Right lobe of liver (tissue), 4 donors: ENCODE measurements around the gene MYCBP2.
"Not testable (repeated sequence)": the region's sequence is repeated elsewhere in the genome, so short reads cannot be mapped to it uniquely, and the experiment has no call there.

Source experiments
- CTCF ChIP-seq, 4 donors: fragments of 200-600 bp in 3 of 4; fragments of 450-650 bp in 1 of 4; IDR thresholded peaks; one replicate each; pipeline versions ENCODE4 v1.5.1 to v1.8.0; 2016 to 2022; ENCODE audit warnings: antibody characterized with exemption in 4 of 4, mild to moderate bottlenecking in 2 of 4
- POLR2A ChIP-seq: fragments of 450-650 bp; IDR thresholded peaks from one replicate; pipeline ENCODE4 v1.6.1; 2017; ENCODE audit warnings: antibody characterized with exemption, mild to moderate bottlenecking
- donor health status: DM: no; HTN: no; CAD: no.
- donor health status: DM: no; HTN: no; CAD: no.
- donor health status: DM: no; HTN: yes; CAD: no.

GRCh38 chr13:77285632-77286031 is 41.3 kb downstream of the MYCBP2 start:
- TF ChIP-seq POLR2A; CTCF (IDR thresholded peaks at IDR 0.05): not testable (repeated sequence)
